ENCODE data around the gene QRICH2.
"Not testable (repeated sequence)": the region's sequence is repeated elsewhere in the genome, so short reads cannot be mapped to it uniquely, and the experiment has no call there.

Gene QRICH2

DNA sequence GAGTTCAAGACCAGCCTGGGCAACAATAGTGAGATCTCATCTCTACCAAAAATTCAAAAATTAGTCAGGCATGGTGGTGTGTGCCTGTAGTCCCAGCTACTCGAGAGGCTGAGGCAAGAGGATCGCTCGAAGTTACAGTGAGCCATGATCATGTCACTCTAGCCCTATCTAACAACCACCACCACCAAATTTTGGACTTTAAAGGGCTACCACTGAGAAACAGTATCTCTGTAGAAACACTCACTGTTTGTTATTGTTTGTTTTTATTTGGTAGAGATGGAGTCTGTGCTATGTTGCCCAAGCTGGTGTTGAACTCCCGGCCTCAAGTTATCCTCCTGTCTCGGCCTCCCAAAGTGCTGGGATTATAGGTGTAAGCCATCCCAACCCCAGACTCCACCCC lies 44.2 kb downstream of the QRICH2 start:
- no peak for FAIRE-seq
- no peak for TF ChIP-seq CTCF (IDR thresholded peaks at IDR 0.05; ENCODE audit: insufficient read depth, missing control alignments)
- DNase-seq (ENCODE audit: insufficient read length, low spot score) = no peak

DNA sequence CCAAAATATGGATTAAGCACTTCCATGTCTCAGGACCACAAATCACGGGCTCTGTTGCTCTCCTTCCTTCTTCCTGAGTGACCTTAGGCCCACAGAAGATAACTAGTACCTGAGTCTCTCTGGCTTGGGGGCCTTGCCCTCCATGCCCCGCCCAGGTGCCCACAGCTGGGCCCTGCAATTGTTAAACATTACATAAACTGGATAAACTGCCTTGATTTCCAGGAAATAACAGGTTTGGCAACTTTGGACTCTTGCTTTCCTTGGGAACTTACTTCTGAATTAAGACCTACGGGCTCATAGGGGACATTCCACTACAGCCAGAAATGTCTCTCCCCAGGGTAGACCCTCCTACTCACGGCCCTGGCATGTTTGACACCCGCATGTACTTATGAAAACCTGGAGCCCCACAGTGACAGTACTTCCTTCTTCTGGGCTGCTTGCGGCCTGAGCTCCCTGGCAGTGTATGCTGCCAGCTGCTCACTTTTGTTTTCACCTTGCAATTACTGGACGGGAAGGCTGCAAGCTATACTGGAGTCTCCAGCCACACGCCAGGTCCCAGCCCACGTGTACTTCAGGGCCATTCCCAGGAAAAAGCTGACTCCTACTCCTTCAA lies 45.2 kb downstream of the QRICH2 start:
- FAIRE-seq (no peak), DNase-seq (ENCODE audit: insufficient read length, low spot score) (no peak)
- no peak for TF ChIP-seq CTCF (IDR thresholded peaks at IDR 0.05; ENCODE audit: insufficient read depth, missing control alignments)

DNA sequence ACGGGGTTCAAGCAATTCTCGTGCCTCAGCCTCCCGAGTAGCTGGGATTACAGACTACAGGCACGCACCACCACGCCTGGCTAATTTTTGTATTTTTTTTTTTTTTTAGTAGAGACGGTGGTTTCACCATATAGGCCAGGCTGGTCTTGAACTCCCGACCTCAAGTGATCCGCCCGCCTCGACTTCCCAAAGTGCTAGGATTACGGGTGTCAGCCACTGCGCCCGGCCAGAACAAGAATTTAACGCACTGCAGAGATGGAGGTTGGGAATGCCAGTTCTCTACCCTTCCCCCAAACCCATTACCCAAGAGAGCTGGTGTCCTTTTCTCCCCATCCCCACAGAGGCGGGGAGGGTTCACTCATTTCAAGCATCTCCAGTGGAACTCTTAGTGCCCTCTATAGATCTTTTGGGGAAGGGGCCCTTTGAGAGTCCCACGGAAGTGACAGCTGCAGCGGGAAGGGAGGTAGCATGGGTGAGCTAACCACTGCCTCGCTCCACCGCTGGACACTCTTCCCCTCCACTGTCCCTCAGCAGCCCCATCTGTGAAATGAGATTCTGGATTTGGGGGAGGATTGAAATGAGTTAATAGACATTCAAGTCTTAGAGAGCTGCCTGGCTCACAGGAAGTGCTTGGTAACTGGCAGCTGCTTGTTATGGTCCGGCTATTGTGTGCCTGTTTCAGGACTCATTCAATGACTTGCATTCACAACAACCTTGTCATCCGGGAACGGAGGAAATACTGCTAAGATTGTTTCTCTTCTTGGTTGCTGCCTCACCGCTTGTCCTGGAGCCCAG lies 46.5 kb downstream of the QRICH2 start:
- no peak for TF ChIP-seq CTCF (IDR thresholded peaks at IDR 0.05; ENCODE audit: insufficient read depth, missing control alignments)
- DNase-seq (ENCODE audit: insufficient read length, low spot score) = no peak
- FAIRE-seq = no peak

GRCh38 chr17:76260669-76261068 lies 47.4 kb downstream of the QRICH2 start:
- TF ChIP-seq CTCF (IDR thresholded peaks at IDR 0.05; ENCODE audit: insufficient read depth, missing control alignments) = no peak
- no peak for FAIRE-seq
- DNase-seq (ENCODE audit: insufficient read length, low spot score) = no peak

- DNase-seq (ENCODE audit: insufficient read length, low spot score) (no peak), FAIRE-seq (no peak)
- no peak for TF ChIP-seq CTCF (IDR thresholded peaks at IDR 0.05; ENCODE audit: insufficient read depth, missing control alignments)
Observed at GRCh38 chr17:76260220-76260619, 47.9 kb downstream of the QRICH2 start.

DNA sequence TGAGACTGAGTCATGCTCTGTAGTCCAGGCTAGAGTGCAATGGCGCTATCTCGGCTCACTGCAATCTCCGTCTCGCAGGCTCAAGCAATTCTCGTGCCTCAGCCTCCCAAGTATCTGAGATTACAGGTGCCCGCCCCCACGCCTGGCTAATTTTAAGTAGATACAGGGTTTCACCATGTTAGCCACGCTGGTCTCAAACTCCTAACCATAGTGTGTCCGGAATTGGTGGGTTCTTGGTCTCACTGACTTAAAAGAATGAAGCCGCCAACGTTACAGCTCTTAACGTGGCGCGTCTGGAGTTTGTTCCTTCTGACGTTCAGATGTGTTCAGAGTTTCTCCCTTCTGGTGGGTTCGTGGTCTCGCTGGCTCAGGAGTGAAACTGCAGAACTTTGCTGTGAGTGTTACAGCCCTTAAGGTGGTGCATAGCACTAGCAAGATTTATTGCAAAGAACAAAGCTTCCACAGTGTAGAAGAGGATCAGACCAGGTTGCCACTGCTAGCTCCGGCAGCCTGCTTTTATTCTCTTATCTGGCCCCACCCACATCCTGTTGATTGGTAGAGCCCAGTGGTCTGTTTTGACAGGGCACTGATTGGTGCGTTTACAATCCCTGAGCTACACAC lies 51.5 kb downstream of the QRICH2 start:
- not testable (repeated sequence) for DNase-seq (ENCODE audit: insufficient read length, low spot score); FAIRE-seq

- FAIRE-seq (no peak), DNase-seq (ENCODE audit: insufficient read length, low spot score) (no peak)
- no peak for TF ChIP-seq CTCF (IDR thresholded peaks at IDR 0.05; ENCODE audit: insufficient read depth, missing control alignments)
Observed at GRCh38 chr17:76255801-76256429, 52.2 kb downstream of the QRICH2 start.
